Nephron progenitor cell (in vitro differentiated cells): ENCODE measurements around the gene MAPKAPK3.

Source experiments
- DNase-seq: peaks from one replicate; pipeline ENCODE4 v3.0.0; 2021
- H3K27ac Mint-ChIP-seq: 2 replicates; pipeline ENCODE4 v1.8.0; 2021; ENCODE audit warnings: mild to moderate bottlenecking, moderate library complexity, mixed read lengths
- H3K27me3 Mint-ChIP-seq: 2 replicates; pipeline ENCODE4 v1.8.0; 2021; ENCODE audit warnings: mild to moderate bottlenecking, low read depth, mixed read lengths; ENCODE audit not compliant: poor library complexity
- H3K36me3 Mint-ChIP-seq: 2 replicates; pipeline ENCODE4 v1.8.0; 2021; ENCODE audit warnings: low read depth, mixed read lengths
- H3K4me1 Mint-ChIP-seq: 2 replicates; pipeline ENCODE4 v1.8.0; 2021; ENCODE audit warnings: mixed read lengths
- H3K4me3 Mint-ChIP-seq: 2 replicates; pipeline ENCODE4 v1.8.0; 2021; ENCODE audit warnings: mild to moderate bottlenecking, moderate library complexity, mixed read lengths
- H3K9me3 Mint-ChIP-seq: 2 replicates; pipeline ENCODE4 v1.8.0; 2021; ENCODE audit warnings: mild to moderate bottlenecking, moderate library complexity, mixed read lengths
- CTCF ChIP-seq: fragments of 200-600 bp; sonication (generic); IDR thresholded peaks from 2 replicates; pipeline ENCODE4 v1.5.0; 2021; ENCODE audit warnings: antibody characterized with exemption

Gene MAPKAPK3

GRCh38 chr3:50604628-50605588, 12.0 kb upstream of the MAPKAPK3 start:
- Mint-ChIP-seq H3K4me3 (no peak overlapping the region), H3K27me3 (peaks cover 14% of the 10 kb centered on the region), H3K36me3 (no peaks in the 10 kb centered on the region), H3K4me1 (peaks cover 34% of the 10 kb centered on the region), H3K27ac (peak overlapping the region; percentile 69), H3K9me3 (no peaks in the 10 kb centered on the region)
- no peak for TF ChIP-seq CTCF
- DNase-seq: no peak

- TF ChIP-seq CTCF: no peak
- H3K4me3 Mint-ChIP-seq: no peak overlapping the region
- H3K27me3 Mint-ChIP-seq: peaks cover 15% of the 10 kb centered on the region
- no peak for DNase-seq
- no peaks in the 10 kb centered on the region for H3K9me3 Mint-ChIP-seq
- no peak overlapping the region for H3K27ac Mint-ChIP-seq
- H3K36me3 Mint-ChIP-seq: no peaks in the 10 kb centered on the region
- H3K4me1 Mint-ChIP-seq: peaks cover 39% of the 10 kb centered on the region
Observed at GRCh38 chr3:50605901-50606326, 11.0 kb upstream of the MAPKAPK3 start.

GRCh38 chr3:50606596-50606995, 10.4 kb upstream of the MAPKAPK3 start:
- no peak for TF ChIP-seq CTCF
- H3K27ac Mint-ChIP-seq: no peak overlapping the region
- no peaks in the 10 kb centered on the region for H3K36me3 Mint-ChIP-seq
- peaks cover 15% of the 10 kb centered on the region for H3K27me3 Mint-ChIP-seq
- no peaks in the 10 kb centered on the region for H3K9me3 Mint-ChIP-seq
- H3K4me1 Mint-ChIP-seq: peaks cover 37% of the 10 kb centered on the region
- no peak for DNase-seq
- H3K4me3 Mint-ChIP-seq: no peak overlapping the region

GRCh38 chr3:50607271-50608091, 9.5 kb upstream of the MAPKAPK3 start:
- TF ChIP-seq CTCF: no peak
- Mint-ChIP-seq H3K4me3 (no peak overlapping the region), H3K4me1 (peaks cover 36% of the 10 kb centered on the region), H3K27ac (no peak overlapping the region), H3K36me3 (no peaks in the 10 kb centered on the region), H3K9me3 (no peaks in the 10 kb centered on the region), H3K27me3 (peaks cover 22% of the 10 kb centered on the region)
- no peak for DNase-seq

GRCh38 chr3:50608278-50608677, 8.7 kb upstream of the MAPKAPK3 start:
- no peaks in the 10 kb centered on the region for H3K9me3 Mint-ChIP-seq
- TF ChIP-seq CTCF: no peak
- H3K4me1 Mint-ChIP-seq: peaks cover 36% of the 10 kb centered on the region
- H3K27ac Mint-ChIP-seq: no peak overlapping the region
- peaks cover 26% of the 10 kb centered on the region for H3K27me3 Mint-ChIP-seq
- DNase-seq: no peak
- no peak overlapping the region for H3K4me3 Mint-ChIP-seq
- no peaks in the 10 kb centered on the region for H3K36me3 Mint-ChIP-seq
